Heart left ventricle (tissue), 16 donors: ENCODE measurements around the gene ARID2. TPM values are rescaled to one million over a fixed set of nuclear protein-coding genes. Genes with fewer than 3 reads are reported as not detected.

ENCODE experiments used
- ATAC-seq, 4 donors: fragments of 200-7000 bp; cut with Tn5 transposase; one replicate each; pipeline ENCODE4 v1.9.1; 2020 to 2022; ENCODE audit warnings: moderate library complexity in 4 of 4, mild to moderate bottlenecking in 3 of 4, moderate number of reproducible peaks in 1 of 4
- DNase-seq, 5 donors: peaks; one replicate each; pipeline ENCODE4 v3.0.0-alpha.2; 2020
- H3K27ac ChIP-seq, 12 donors: fragments of 200-600 bp; sonication (generic) in 4 of 12; one replicate each; pipeline versions ENCODE4 v1.5.0 to v1.8.0; 2016 to 2022; ENCODE audit warnings: mild to moderate bottlenecking in 2 of 12
- H3K27me3 ChIP-seq, 9 donors: fragments of 200-600 bp; sonication (generic) in 2 of 9; one replicate each; pipeline versions ENCODE4 v1.5.1 to v1.8.0; 2016 to 2022; ENCODE audit warnings: mild to moderate bottlenecking in 3 of 9
- H3K36me3 ChIP-seq, 9 donors: fragments of 200-600 bp; sonication (generic) in 2 of 9; one replicate each; pipeline versions ENCODE4 v1.5.0 to v1.8.0; 2018 to 2022; ENCODE audit warnings: mild to moderate bottlenecking in 2 of 9
- H3K4me1 ChIP-seq, 12 donors: fragments of 200-600 bp; sonication (generic) in 4 of 12; one replicate each; pipeline versions ENCODE4 v1.5.0 to v1.8.0; 2016 to 2022; ENCODE audit warnings: mild to moderate bottlenecking in 3 of 12
- H3K4me3 ChIP-seq, 12 donors: fragments of 200-600 bp; sonication (generic) in 4 of 12; one replicate each; pipeline versions ENCODE4 v1.5.0 to v1.8.0; 2017 to 2022; ENCODE audit warnings: mild to moderate bottlenecking in 9 of 12, moderate library complexity in 4 of 12
- H3K9me3 ChIP-seq, 12 donors: fragments of 200-600 bp; sonication (generic) in 4 of 12; one replicate each; pipeline versions ENCODE4 v1.5.0 to v1.8.0; 2016 to 2022; ENCODE audit warnings: mild to moderate bottlenecking in 1 of 12
- POLR2A ChIP-seq, 2 donors: fragments of 450-650 bp; IDR thresholded peaks; one replicate each; pipeline ENCODE4 v1.6.1; 2017; ENCODE audit warnings: antibody characterized with exemption in 2 of 2, mild to moderate bottlenecking in 2 of 2, moderate library complexity in 2 of 2
- WGBS, 4 donors: extraction: QIAGEN DNeasy Blood & Tissue Kit in 2 of 4; methylation state at CpG; one replicate each; pipeline versions ENCODE4 v1.1.5 to v1.1.7; 2013 to 2018; 5-methylcytosine and 5-hydroxymethylcytosine counted together
- intact Hi-C, 10 donors: fragments of 100-400 bp; cut with DNase I; formaldehyde crosslinking; loops; one replicate each; pipeline versions ENCODE4 v1.11.1 to v1.14.2; 2022
- polyA plus RNA-seq, 2 donors: library from polyadenylated mRNA; stranded (reverse); fragments of 200-250 nt; gene quantifications; one replicate each; pipeline ENCODE4 v1.2.3, GENCODE V29; 2013
- total RNA-seq, 9 donors: library from RNA; depleted of rRNA in 2 of 9; stranded (reverse); fragments of >200 nt in 2 of 9; fragmentation: NEBNext Ultra II Directional in 3 of 9; extraction: Animal tissue kit (Norgen Biotek cat#: 25700) in 3 of 9; gene quantifications; one replicate each; pipeline versions ENCODE4 v1.1.0 to v1.2.4, GENCODE V29; 2016 to 2023
- TF ChIP-seq, protein P1 (sequence below), 12 donors: fragments of 200-600 bp; sonication (generic) in 4 of 12; IDR thresholded peaks; one replicate each; pipeline versions ENCODE4 v1.5.0 to v1.8.0; 2018 to 2022; ENCODE audit warnings: antibody characterized with exemption in 12 of 12, mild to moderate bottlenecking in 5 of 12
- donor health status: ischemic (EF 13 %, LVEDD 7.1; RV severe dilation, severe dysfunction).
- donor health status: healthy with polysubstance abuse.
- donor health status: DM: no; HTN: yes; CAD: no.
- donor health status: DM: no; HTN: no; CAD: no.
- donor health status: ischemic (EF 25% LVEDD 6.9; RV normal size, moderate dysfunction).
- donor health status: ischemic (EF 25% LVEDD 5.7; RV mildly dilated, moderate dysfunction).
- donor health status: healthy.
- donor health status: DM: yes; HTN: yes; CAD: no.
- donor health status: ischemic (EF 35%, LVEDD 5.7; RV mildly dilated, moderate dysfunction).
- donor health status: nonischemic (EF 11% LVEDD 7.7; RV severe dilation, severe dysfunction).
- donor health status: DM: yes; HTN: yes; CAD: no.
- donor health status: PGD.
- donor health status: ischemic (EF 29% LVEDD 5.4; RV normal size, mild dysfunction).
- donor health status: nonischemic (EF 23%, LVEDD 6.1; RV moderate dilation, normal function).

The ARID2 gene
- total and polyA plus RNA-seq, 11 donors: 5.6 to 22.6 (median 18.4) TPM

GRCh38 chr12:45785315-45785714 lies 55.8 kb downstream of the ARID2 start:
- no peak for TF ChIP-seq POLR2A (IDR thresholded peaks at IDR 0.05)
- TF ChIP-seq, protein P1, sequence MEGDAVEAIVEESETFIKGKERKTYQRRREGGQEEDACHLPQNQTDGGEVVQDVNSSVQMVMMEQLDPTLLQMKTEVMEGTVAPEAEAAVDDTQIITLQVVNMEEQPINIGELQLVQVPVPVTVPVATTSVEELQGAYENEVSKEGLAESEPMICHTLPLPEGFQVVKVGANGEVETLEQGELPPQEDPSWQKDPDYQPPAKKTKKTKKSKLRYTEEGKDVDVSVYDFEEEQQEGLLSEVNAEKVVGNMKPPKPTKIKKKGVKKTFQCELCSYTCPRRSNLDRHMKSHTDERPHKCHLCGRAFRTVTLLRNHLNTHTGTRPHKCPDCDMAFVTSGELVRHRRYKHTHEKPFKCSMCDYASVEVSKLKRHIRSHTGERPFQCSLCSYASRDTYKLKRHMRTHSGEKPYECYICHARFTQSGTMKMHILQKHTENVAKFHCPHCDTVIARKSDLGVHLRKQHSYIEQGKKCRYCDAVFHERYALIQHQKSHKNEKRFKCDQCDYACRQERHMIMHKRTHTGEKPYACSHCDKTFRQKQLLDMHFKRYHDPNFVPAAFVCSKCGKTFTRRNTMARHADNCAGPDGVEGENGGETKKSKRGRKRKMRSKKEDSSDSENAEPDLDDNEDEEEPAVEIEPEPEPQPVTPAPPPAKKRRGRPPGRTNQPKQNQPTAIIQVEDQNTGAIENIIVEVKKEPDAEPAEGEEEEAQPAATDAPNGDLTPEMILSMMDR (IDR thresholded peaks at IDR 0.05): no peak
- intact Hi-C loops: no loop called here
- no peak overlapping the region for H3K4me3 ChIP-seq
- H3K27ac ChIP-seq: no peak overlapping the region
- ATAC-seq (no peak), DNase-seq (no peak)
- H3K9me3 ChIP-seq: no peaks in the 10 kb centered on the region
- H3K36me3 ChIP-seq: no peaks in the 10 kb centered on the region
- 93 to 97% (median 96%) methylated on average over 4 of the region's 4 CpGs for WGBS, 4 donors
- peaks cover 0 to 20% (median 7%) of the 10 kb centered on the region in 12 donors for H3K4me1 ChIP-seq
- H3K27me3 ChIP-seq: no peaks in the 10 kb centered on the region

GRCh38 chr12:45789025-45789424 lies 59.5 kb downstream of the ARID2 start:
- Histone ChIP-seq H3K36me3 (no peaks in the 10 kb centered on the region), H3K9me3 (no peaks in the 10 kb centered on the region), H3K27ac (no peak overlapping the region), H3K27me3 (no peaks in the 10 kb centered on the region), H3K4me1 (peaks cover 0 to 30% (median 8%) of the 10 kb centered on the region in 12 donors), H3K4me3 (no peak overlapping the region)
- DNase-seq: no peak
- TF ChIP-seq POLR2A (IDR thresholded peaks at IDR 0.05): no peak
- TF ChIP-seq, protein P1 (IDR thresholded peaks at IDR 0.05): no peak
- intact Hi-C loops: no loop called here
- peak in 1 of 4 donors; percentile 59 for ATAC-seq

DNA sequence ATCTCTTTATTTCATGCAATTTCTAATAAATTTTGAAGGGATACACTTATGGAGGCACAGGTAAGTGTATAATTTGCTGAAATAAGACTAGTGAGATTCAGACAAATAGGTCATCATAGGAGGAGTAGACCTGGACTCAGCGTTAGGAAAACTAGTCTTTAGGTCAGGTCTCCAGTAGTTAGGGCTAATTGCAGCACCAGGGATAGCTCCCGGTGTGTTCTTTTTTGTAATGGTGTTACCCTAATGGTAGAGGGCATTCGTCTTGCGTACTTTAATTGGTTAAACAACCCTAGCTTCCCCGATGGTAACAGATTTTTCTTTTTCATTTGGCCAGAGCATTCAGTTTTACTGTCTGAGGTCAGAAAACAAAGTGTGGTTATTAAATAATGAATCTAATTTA lies 64.9 kb downstream of the ARID2 start:
- H3K9me3 ChIP-seq: no peaks in the 10 kb centered on the region
- H3K4me3 ChIP-seq: no peak overlapping the region
- ATAC-seq (no peak), DNase-seq (no peak)
- no peaks in the 10 kb centered on the region for H3K36me3 ChIP-seq
- TF ChIP-seq POLR2A (IDR thresholded peaks at IDR 0.05): no peak
- TF ChIP-seq, protein P1 (IDR thresholded peaks at IDR 0.05): no peak
- H3K4me1 ChIP-seq: peaks cover 0 to 20% (median 3%) of the 10 kb centered on the region in 12 donors
- WGBS, 4 donors: 90 to 95% (median 92%) methylated on average over 5 of the region's 5 CpGs
- intact Hi-C loops: no loop called here
- no peak overlapping the region for H3K27ac ChIP-seq
- no peaks in the 10 kb centered on the region for H3K27me3 ChIP-seq

GRCh38 chr12:45801625-45802024 lies 72.1 kb downstream of the ARID2 start:
- Histone ChIP-seq H3K4me1 (peaks cover 0 to 4% (median 0%) of the 10 kb centered on the region in 12 donors), H3K27me3 (no peaks in the 10 kb centered on the region), H3K27ac (no peak overlapping the region), H3K9me3 (peaks cover 0 to 8% (median 0%) of the 10 kb centered on the region in 12 donors), H3K4me3 (no peak overlapping the region), H3K36me3 (no peaks in the 10 kb centered on the region)
- TF ChIP-seq POLR2A (IDR thresholded peaks at IDR 0.05): no peak
- TF ChIP-seq, protein P1 (IDR thresholded peaks at IDR 0.05): no peak
- ATAC-seq (no peak), DNase-seq (no peak)
- intact Hi-C loops: no loop called here
- 96 to 98% (median 97%) methylated on average over 2 of the region's 2 CpGs for WGBS, 4 donors
